Activated CD8-positive, alpha-beta memory T cell treated with anti-CD3 and anti-CD28 coated beads for 1 hour (primary cell): Measurements from ENCODE around the gene FES.
"Not testable (repeated sequence)": the region's sequence is repeated elsewhere in the genome, so short reads cannot be mapped to it uniquely, and the experiment has no call there.

ENCODE experiments used
- DNase-seq, 2 donors: peaks; one replicate each; pipeline ENCODE4 v3.0.0-alpha.2; 2020; ENCODE audit warnings: low read depth in 1 of 2; ENCODE audit errors: extremely low read depth in 1 of 2

Gene FES

GRCh38 chr15:90860942-90861675, 23.2 kb upstream of the FES start:
- DNase-seq: no peak

DNA sequence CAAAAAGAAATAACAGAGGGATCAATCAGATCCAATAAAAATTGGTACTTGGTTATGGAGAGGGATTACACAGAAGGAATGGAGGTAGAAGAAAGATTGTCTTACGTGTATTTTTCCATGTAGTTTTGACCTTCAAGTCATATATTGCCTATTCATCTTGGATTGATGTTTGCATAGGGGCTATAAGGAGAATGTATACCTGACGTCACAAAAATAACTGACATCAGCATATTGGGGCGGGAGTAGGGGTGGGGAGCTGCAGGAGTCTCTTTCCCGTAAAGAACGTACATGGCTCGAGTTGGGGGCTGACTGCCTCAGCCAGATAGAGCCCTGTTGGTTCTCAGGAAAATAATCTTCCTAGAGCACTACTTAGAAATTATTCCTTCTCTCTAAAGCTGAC, 21.8 kb upstream of the FES start:
- DNase-seq: no peak

DNA sequence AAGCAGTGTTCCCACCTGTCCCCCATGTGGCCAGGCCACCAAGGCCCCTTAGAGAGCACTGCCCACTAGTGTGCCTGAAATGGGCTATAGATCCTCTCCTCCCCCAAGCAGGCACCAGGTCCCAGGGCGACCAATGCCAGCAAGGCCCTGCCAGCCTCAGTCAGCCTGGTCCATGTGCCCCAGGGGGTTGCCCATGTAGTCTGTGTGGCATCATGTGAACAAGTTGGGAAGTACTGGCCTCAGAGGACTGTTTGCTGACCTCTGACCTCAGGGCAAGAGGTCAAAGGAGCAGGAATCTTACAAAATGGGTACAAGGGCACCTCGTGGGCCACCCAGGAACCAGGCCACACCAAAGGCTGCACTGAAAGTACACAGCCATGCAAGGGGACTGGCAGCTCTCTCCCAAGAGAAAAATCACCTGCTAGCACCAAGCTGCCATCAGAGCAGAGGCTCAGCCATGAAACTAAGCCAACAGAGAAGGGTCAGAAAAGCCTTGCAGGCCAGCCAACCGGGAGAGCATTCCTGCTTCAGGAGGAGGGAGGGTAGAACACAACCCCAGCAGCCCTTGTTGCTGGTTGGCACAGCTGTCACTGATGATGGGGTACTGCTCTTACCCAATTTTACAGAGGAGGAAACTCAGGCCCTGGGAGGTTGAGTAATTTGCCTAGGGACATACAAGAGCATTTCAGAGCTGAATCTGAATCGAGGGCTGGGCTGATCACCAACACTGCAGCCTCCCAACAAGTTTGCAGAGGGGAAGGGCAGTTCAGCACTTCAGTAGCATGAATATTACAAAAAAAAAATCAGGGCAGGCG, 21.1 kb upstream of the FES start:
- DNase-seq: no peak

DNA sequence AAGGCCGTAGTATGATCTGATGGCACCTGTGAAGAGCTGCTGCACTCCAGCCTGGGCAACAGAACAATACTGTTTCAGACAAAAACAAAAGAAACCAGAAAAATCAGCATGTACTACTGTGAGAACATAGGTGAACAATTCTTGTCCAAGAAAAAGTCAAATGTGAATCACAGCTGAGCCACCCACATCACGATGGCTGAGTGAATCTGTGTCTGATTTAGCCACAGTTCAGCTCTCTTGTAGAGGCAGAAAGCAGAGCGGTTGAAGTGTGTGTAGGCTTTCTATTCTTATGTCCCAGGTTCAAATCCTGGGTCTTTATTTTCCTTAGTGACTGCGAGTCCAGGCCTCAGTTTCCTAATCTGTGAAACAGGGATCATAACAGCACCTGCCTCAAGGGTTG, 20.3 kb upstream of the FES start:
- DNase-seq: no peak

GRCh38 chr15:90864507-90864906, 19.8 kb upstream of the FES start:
- no peak for DNase-seq

DNA sequence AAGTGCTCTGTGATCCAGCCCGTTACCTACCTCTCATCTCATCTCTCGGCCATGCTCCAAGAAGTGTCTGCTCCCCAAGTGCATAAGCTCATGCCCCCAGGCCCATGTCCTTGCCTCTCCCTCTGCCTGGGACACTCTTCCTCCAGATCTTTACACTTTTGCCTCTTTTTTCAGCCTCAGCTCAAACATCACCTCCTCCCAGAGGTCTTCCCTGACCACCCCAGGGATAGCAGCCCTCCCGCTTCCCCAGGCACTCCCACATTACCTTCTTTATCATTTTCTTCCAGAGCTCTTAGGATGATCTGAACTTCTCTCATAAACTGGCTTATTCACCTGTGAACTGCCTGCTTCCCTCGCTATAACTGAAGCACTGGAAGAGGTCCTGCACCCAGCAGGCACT, 18.6 kb upstream of the FES start:
- DNase-seq: no peak

- no peak for DNase-seq
Measured at GRCh38 chr15:90866161-90866715, 18.1 kb upstream of the FES start.

- DNase-seq: no peak
Measured at GRCh38 chr15:90866800-90867199, 17.5 kb upstream of the FES start.

- DNase-seq: no peak
Measured at GRCh38 chr15:90868261-90868689, 16.0 kb upstream of the FES start, which contains the start of gene FURIN. Gene FURIN, plus strand, starts transcription at chr15:90868588. Its CDS starts 7,153 bp downstream, at chr15:90875741.

- DNase-seq: no peak
Measured at GRCh38 chr15:90869140-90869541, 15.2 kb upstream of the FES start.

- DNase-seq: no peak
Measured at GRCh38 chr15:90869601-90870353, 14.5 kb upstream of the FES start.

- no peak for DNase-seq
Measured at GRCh38 chr15:90870354-90871138, 13.8 kb upstream of the FES start.

DNA sequence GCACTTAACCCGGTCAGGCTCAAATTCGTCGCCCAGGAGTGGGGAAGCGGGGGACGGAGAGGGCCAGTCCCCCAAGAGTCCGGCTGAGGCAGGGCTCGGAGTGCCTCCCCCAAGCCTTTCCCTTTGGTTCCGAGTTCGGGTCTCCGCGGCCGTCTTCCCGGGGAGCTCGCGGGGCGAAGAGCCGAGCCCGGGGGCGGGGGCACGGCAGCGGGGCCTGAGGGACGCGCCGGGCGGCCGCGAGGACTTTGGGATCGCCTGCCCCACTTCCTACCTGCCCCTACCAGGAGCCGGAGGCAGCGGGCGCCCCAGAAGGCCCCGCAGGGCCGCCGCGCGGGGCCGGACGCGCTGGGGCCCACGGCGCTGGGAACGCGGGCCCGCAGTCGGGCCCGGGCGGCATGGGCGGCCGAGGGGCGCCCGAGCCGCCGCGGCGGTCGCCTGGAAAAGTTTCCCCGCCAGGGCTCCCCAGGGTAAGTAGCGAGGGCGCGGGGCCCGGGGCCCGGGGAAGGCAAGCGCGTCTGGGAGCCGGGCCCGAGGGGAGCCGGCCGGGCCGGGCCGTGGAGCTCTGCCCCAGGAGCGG, 13.1 kb upstream of the FES start:
- no peak for DNase-seq

DNA sequence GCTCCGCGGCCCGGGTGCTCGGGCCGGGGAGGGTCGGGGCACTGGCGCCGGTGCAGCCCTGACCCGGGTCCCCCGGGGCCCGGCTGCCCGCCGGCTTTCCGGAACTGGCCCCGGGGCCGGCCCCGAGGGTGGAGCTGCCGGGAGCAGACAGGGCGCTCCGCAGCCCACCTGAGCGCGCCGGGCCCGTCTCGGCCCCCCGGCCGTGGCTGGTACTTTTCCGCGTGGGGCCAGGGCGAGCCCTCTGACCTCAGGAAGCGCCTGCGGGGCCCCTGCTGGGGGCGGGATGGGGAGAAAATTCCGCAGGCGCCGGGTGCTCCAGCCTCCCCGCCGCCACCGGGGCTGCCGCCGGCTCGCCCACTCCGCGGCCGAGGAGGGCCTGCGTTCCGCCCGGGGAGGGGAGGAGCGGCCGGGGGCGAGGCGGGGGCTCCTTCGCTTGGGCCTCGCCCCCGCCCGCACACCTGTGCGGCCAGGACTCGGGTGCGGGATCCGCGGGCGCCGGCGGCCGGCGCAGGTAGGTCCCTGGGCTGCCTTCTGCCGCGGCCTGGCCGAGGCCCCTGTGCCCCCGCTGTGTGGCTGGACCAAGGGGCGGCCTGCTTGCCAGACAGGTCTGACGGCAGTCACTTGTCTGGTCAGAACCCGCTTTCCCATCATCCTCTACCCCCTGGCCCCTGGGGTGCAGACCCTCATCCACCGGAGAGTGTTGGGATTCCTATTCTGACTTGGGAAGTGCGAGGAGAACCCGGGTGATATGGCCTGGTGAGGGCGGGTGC, 12.4 kb upstream of the FES start:
- DNase-seq: no peak

- DNase-seq: no peak
Measured at GRCh38 chr15:90872486-90873184, 11.7 kb upstream of the FES start.

DNA sequence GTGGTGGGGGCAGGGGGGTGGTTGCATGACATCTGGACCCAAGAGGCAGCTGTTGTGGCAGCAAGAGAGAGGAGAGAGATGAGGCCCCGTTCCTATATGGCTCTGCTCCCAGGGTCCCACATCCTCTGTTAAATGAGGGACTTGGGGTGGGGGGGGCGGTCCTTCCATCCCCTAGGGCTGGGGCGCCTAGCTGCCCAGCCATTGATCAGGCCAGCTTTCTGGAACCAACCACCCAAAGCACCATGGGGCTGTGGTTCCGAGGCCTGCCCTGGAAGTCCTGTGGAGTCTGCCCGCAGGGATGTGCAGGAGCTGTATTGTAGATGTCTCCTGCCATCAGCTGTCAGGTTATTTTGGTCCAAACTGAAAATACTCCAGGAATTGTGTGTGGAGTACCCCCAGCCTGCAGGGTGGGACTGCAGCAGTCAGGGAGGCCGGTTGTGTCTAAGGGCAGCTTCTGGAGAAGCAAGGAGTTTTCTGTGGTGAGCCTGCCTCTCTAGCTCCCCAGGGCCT, 10.8 kb upstream of the FES start:
- DNase-seq: no peak

DNA sequence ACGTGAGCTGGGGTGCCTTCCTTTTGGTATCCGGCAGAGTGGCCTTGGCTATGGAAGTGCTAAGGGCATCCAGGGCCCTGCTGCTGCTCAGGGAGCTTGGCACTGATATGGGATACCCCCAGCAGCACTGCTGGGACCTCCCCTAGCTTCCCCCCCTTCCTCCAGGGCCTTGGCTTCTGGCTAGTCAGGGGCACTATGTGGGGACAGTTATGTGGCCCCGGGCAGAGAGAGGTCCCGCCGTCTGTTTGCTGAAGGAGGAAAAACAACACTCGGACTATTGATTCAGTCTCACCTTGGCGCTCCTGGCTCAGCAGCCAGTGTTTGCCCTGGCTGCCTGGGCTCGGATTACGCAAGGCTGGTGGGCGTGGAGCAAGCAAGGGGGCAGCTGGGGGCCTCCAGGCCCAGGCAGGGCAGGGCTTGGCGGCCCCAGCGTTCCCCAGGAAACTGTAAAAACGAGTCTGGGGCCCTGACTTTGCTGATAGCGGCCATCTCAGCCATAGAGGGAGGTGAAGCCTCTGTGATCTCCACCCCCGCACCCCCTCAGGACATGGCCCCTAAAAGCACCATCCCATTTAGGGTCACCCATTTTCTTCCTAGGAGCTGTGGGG, 10.2 kb upstream of the FES start:
- DNase-seq: no peak

DNA sequence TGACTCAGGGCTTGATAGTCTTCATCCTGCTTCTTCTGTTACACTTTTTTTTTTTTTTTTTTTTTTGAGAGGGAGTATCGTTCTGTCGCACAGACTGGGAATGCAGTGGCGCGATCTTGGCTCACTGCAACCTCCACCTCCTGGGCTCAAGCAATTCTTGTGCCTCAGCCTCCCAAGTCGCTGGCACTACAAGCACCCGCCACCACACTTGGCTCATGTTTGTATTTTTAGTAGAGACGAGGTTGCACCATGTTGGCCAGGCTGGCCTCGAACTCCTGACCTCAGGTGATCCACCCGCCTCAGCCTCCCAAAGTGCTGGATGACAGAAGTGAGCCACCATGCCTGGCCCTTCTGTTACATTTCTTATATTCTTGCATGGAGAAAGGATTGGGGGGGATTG, 9.3 kb upstream of the FES start:
- not testable (repeated sequence) for DNase-seq
